Panc1 (cell line): ENCODE measurements around the gene HDAC7. TPM values are rescaled to one million over a fixed set of nuclear protein-coding genes. Genes with fewer than 3 reads are reported as not detected.

Source experiments
- ATAC-seq: fragments of 200-7000 bp; cut with Tn5 transposase; 2 replicates; pipeline ENCODE4 v1.9.1; 2020; ENCODE audit warnings: mild to moderate bottlenecking, moderate library complexity
- BruUV-seq: library from RNA; stranded (reverse); fragments of 400-500 nt; replicated peaks from 2 replicates; lab custom pipeline; 2021; lab: Mats Ljungman, UMichigan
- CTCF ChIA-PET: fragments of 300-600 bp; sonication (Branson Sonifier 250); formaldehyde crosslinking; loops from one replicate; lab custom pipeline; 2022; ENCODE audit warnings: antibody characterized with exemption; lab: Charles Lee
- POLR2A ChIA-PET: fragments of 300-600 bp; sonication (Branson Sonifier 250); formaldehyde crosslinking; loops from one replicate; lab custom pipeline; 2022; ENCODE audit warnings: antibody characterized with exemption; lab: Charles Lee
- DNase-seq: peaks from one replicate; pipeline ENCODE4 v3.0.0-alpha.2; 2010; ENCODE audit warnings: low read depth, low spot score
- H3K27ac ChIP-seq: 2 replicates; pipeline ENCODE4 v1.5.1; 2011; ENCODE audit warnings: mild to moderate bottlenecking, low read length, inconsistent platforms
- H3K27me3 ChIP-seq: fragments of 200-500 bp; sonication (Bioruptor generic); 2 replicates; pipeline ENCODE4 v1.6.0; 2014; ENCODE audit warnings: low read length, inconsistent platforms; ENCODE audit not compliant: control insufficient read depth, insufficient read depth
- H3K36me3 ChIP-seq: fragments of 200-500 bp; sonication (Bioruptor generic); 2 replicates; pipeline ENCODE4 v1.5.1; 2014; ENCODE audit warnings: inconsistent platforms, mild to moderate bottlenecking, low read length, moderate library complexity; ENCODE audit not compliant: control insufficient read depth, insufficient read depth
- H3K4me1 ChIP-seq: 2 replicates; pipeline ENCODE4 v1.5.1; 2011; ENCODE audit warnings: inconsistent platforms, mild to moderate bottlenecking, low read length, moderate library complexity; ENCODE audit not compliant: control insufficient read depth, insufficient read depth
- H3K4me3 ChIP-seq, 2 experiments: 2 replicates each; pipeline ENCODE4 v1.5.1; 2011 to 2012; ENCODE audit warnings: low read depth in 2 of 2, low read length in 2 of 2, mild to moderate bottlenecking in 2 of 2, inconsistent platforms in 1 of 2, moderate library complexity in 1 of 2
- H3K9me3 ChIP-seq: fragments of 200-500 bp; sonication (Bioruptor generic); 2 replicates; pipeline ENCODE4 v1.5.1; 2014; ENCODE audit warnings: low read depth, mild to moderate bottlenecking, inconsistent platforms, low read length, moderate library complexity; ENCODE audit not compliant: control insufficient read depth, insufficient read depth
- CTCF ChIP-seq: fragments of 450-650 bp; IDR thresholded peaks from 2 replicates; pipeline ENCODE4 v1.5.1; 2017; ENCODE audit warnings: mild to moderate bottlenecking
- POLR2AphosphoS5 ChIP-seq: IDR thresholded peaks from 2 replicates; pipeline ENCODE4 v1.6.1; 2012; ENCODE audit warnings: mild to moderate bottlenecking, low read depth, low read length, moderate library complexity
- REST ChIP-seq, 2 experiments: IDR thresholded peaks; 2 replicates each; pipeline ENCODE4 v1.6.1; 2011 to 2012; ENCODE audit warnings: low read depth in 2 of 2, control low read depth in 1 of 2, low read length in 1 of 2, mild to moderate bottlenecking in 1 of 2, moderate library complexity in 1 of 2; ENCODE audit not compliant: insufficient read depth in 1 of 2
- SIN3A ChIP-seq: IDR thresholded peaks from 2 replicates; pipeline ENCODE4 v1.6.1; 2012; ENCODE audit warnings: low read depth, mild to moderate bottlenecking, low read length, moderate library complexity, borderline replicate concordance; ENCODE audit not compliant: insufficient read depth
- TCF7L2 ChIP-seq: IDR thresholded peaks from 2 replicates; pipeline ENCODE4 v1.6.1; 2011; ENCODE audit warnings: mild to moderate bottlenecking, low read depth, low read length, inconsistent platforms
- in situ Hi-C: cut with HindIII; loops from 2 replicates; pipeline ENCODE4 v1.10.0; 2016; ENCODE audit warnings: low sequenced_read_pairs, low pct_unique_long_range_greater_than_20kb
- intact Hi-C: fragments of 100-400 bp; cut with micrococcal nuclease; formaldehyde crosslinking; loops from one replicate; pipeline ENCODE4 v1.10.0; 2022; ENCODE audit not compliant: unreplicated experiment
- total RNA-seq: library from RNA; stranded (reverse); gene quantifications from one replicate; pipeline ENCODE4 v1.2.1, GENCODE V29; 2021; ENCODE audit not compliant: unreplicated experiment

The HDAC7 gene
- total RNA-seq, 1 experiment from 2014 or later, result 84.2 TPM

GRCh38 chr12:47786662-47787280 lies 32.9 kb downstream of the HDAC7 start:
- Histone ChIP-seq H3K27ac (no peak overlapping the region), H3K4me1 (no peaks in the 10 kb centered on the region), H3K36me3 (peaks cover 7% of the 10 kb centered on the region), H3K9me3 (no peaks in the 10 kb centered on the region), H3K4me3 (no peak overlapping the region), H3K27me3 (no peaks in the 10 kb centered on the region)
- intact Hi-C loops (no loop called here), in situ Hi-C loops (no loop called here)
- CTCF ChIA-PET, result interaction anchor here (1.1 kb wide), 1 partner anchor 19 kb away, joined by 6 read pairs; no protein-coding TSS in a partner anchor
- POLR2A ChIA-PET, result no interaction called here
- no peak for TF ChIP-seq TCF7L2
- no peak for TF ChIP-seq SIN3A
- no peak for DNase-seq
- ATAC-seq, result no peak
- no TSS peak for BruUV-seq

GRCh38 chr12:47785887-47786661 lies 33.6 kb downstream of the HDAC7 start:
- peaks cover 7% of the 10 kb centered on the region for H3K36me3 ChIP-seq
- POLR2A ChIA-PET, result no interaction called here
- ATAC-seq (no peak), DNase-seq (no peak)
- no TSS peak for BruUV-seq
- H3K4me3 ChIP-seq, result no peak overlapping the region
- TF ChIP-seq POLR2AphosphoS5 (no peak), SIN3A (no peak), REST (IDR thresholded peaks at IDR 0.05; ENCODE audit: insufficient read depth in 1 of 2, low read depth in 2 of 2, low read length in 1 of 2) (no peak), CTCF (no peak), TCF7L2 (no peak)
- H3K27ac ChIP-seq, result no peak overlapping the region
- no peaks in the 10 kb centered on the region for H3K27me3 ChIP-seq
- in situ Hi-C loops (no loop called here), intact Hi-C loops (no loop called here)
- CTCF ChIA-PET, result interaction anchor here (1.0 kb wide), 1 partner anchor 45 kb away, joined by 3 read pairs; no protein-coding TSS in a partner anchor
- no peaks in the 10 kb centered on the region for H3K9me3 ChIP-seq
- no peaks in the 10 kb centered on the region for H3K4me1 ChIP-seq
